Mammary epithelial cell (primary cell): ENCODE data around the gene ANKRD12.

ENCODE experiments used
- CTCF ChIP-seq, 2 donors: IDR thresholded peaks in 1 of 2; conservative IDR thresholded peaks in 1 of 2; 2 replicates each; pipeline ENCODE4 v1.5.1; 2011 to 2012; ENCODE audit warnings: inconsistent platforms in 2 of 2, low read length in 2 of 2, mild to moderate bottlenecking in 2 of 2, control low read depth in 1 of 2, low read depth in 1 of 2; ENCODE audit not compliant: insufficient read depth in 1 of 2; ENCODE audit errors: extremely low read depth in 1 of 2
- EZH2 ChIP-seq: IDR thresholded peaks from 2 replicates; pipeline ENCODE4 v1.6.1; 2012; ENCODE audit warnings: low read length, inconsistent platforms, borderline replicate concordance

DNA sequence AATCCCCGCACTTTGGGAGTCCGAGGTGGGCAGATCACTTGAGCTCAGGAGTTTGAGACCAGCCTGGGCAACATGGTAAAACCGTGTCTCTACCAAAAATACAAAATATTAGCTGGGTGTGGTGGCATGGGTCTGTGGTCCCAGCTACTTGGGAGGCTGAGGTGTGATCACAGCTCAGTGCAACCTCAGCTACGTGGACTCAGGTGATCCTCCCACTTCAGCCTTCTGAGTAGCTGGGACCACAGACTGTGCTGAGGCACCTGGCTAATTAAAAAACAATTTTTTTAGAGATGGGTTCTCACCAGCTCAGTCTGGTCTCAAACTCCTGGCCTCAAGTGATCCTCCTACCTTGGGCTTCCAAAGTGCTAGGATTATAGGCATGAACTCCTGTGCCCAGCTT is 23.4 kb downstream of the ANKRD12 start:
- TF ChIP-seq CTCF (conservative IDR thresholded peaks at IDR 0.05 in 1 of 2, IDR thresholded peaks at IDR 0.05 in 1 of 2; ENCODE audit: extremely low read depth in 1 of 2, insufficient read depth in 1 of 2, low read depth in 1 of 2, low read length in 2 of 2): no peak
- TF ChIP-seq EZH2: no peak
